IMR-90 (cell line): ENCODE results near the gene DPAGT1. TPM values are rescaled to one million over a fixed set of nuclear protein-coding genes. Genes with fewer than 3 reads are reported as not detected.

Experiments
- ATAC-seq: fragments of 200-7000 bp; cut with Tn5 transposase; 2 replicates; pipeline ENCODE4 v1.9.1; 2020; ENCODE audit warnings: low read depth, mild to moderate bottlenecking, moderate library complexity
- BruUV-seq: library from RNA; stranded (reverse); fragments of 400-500 nt; replicated peaks from 2 replicates; lab custom pipeline; 2021; lab: Mats Ljungman, UMichigan
- CTCF ChIA-PET: fragments of 300-600 bp; formaldehyde crosslinking; extraction: SDS; loops from one replicate; lab custom pipeline; 2021; ENCODE audit warnings: antibody characterized with exemption; lab: Yijun Ruan, JAX
- POLR2A ChIA-PET: fragments of 300-600 bp; sonication (Branson Sonifier 250); formaldehyde crosslinking; loops from one replicate; lab custom pipeline; 2022; ENCODE audit warnings: antibody characterized with exemption; ENCODE audit not compliant: unreplicated experiment; lab: Charles Lee
- DNase-seq: peaks from one replicate; pipeline ENCODE4 v3.0.0; 2013
- H2AFZ ChIP-seq: replicated peaks from 2 replicates; pipeline ENCODE3; 2013; ENCODE audit warnings: low read length, mild to moderate bottlenecking; ENCODE audit not compliant: poor library complexity
- H2AK5ac ChIP-seq: 2 replicates; pipeline ENCODE4 v1.6.1; 2013; ENCODE audit warnings: low read depth, low read length, inconsistent platforms
- H2AK9ac ChIP-seq: replicated peaks from 2 replicates; pipeline ENCODE3; 2013; ENCODE audit warnings: mild to moderate bottlenecking, low read depth, low read length, moderate library complexity; ENCODE audit not compliant: poor library complexity
- H2BK120ac ChIP-seq: 2 replicates; pipeline ENCODE4 v1.6.1; 2013; ENCODE audit warnings: low read depth, low read length, inconsistent platforms
- H2BK15ac ChIP-seq: 3 replicates; pipeline ENCODE4 v1.6.1; 2013; ENCODE audit warnings: low read depth, low read length, inconsistent platforms
- H2BK20ac ChIP-seq: 2 replicates; pipeline ENCODE4 v1.6.1; 2013; ENCODE audit warnings: low read depth, mild to moderate bottlenecking, inconsistent platforms, low read length, moderate library complexity
- H2BK5ac ChIP-seq: 2 replicates; pipeline ENCODE4 v1.6.1; 2013; ENCODE audit warnings: mild to moderate bottlenecking, low read depth, low read length, inconsistent platforms; ENCODE audit not compliant: poor library complexity, severe bottlenecking
- H3K14ac ChIP-seq: replicated peaks from 2 replicates; pipeline ENCODE4 v1.6.1; 2013; ENCODE audit warnings: low read depth, low read length, inconsistent platforms
- H3K18ac ChIP-seq: 2 replicates; pipeline ENCODE4 v1.6.1; 2013; ENCODE audit warnings: low read depth, low read length, control low read depth
- H3K23ac ChIP-seq: 2 replicates; pipeline ENCODE4 v1.6.1; 2013; ENCODE audit warnings: low read depth, low read length, inconsistent platforms
- H3K27ac ChIP-seq: 2 replicates; pipeline ENCODE4 v1.5.1; 2013; ENCODE audit warnings: mild to moderate bottlenecking, control low read depth, low read length; ENCODE audit not compliant: insufficient read depth
- H3K27me3 ChIP-seq: 2 replicates; pipeline ENCODE4 v1.6.1; 2013; ENCODE audit warnings: low read length; ENCODE audit not compliant: control insufficient read depth, insufficient read depth
- H3K36me3 ChIP-seq: 2 replicates; pipeline ENCODE4 v1.6.1; 2013; ENCODE audit warnings: low read length, mixed read lengths; ENCODE audit not compliant: control insufficient read depth, insufficient read depth
- H3K4ac ChIP-seq: 2 replicates; pipeline ENCODE4 v1.6.1; 2013; ENCODE audit warnings: low read depth, low read length, inconsistent platforms
- H3K4me1 ChIP-seq: 2 replicates; pipeline ENCODE4 v1.6.1; 2013; ENCODE audit warnings: low read length, mixed read lengths; ENCODE audit not compliant: control insufficient read depth, insufficient read depth
- H3K4me2 ChIP-seq: 2 replicates; pipeline ENCODE4 v1.6.1; 2013; ENCODE audit warnings: low read depth, mild to moderate bottlenecking, control low read depth, low read length, moderate library complexity
- H3K4me3 ChIP-seq: 2 replicates; pipeline ENCODE4 v1.5.1; 2013; ENCODE audit warnings: low read depth, mild to moderate bottlenecking, control low read depth, low read length, moderate library complexity; ENCODE audit not compliant: insufficient read depth
- H3K56ac ChIP-seq: 2 replicates; pipeline ENCODE4 v1.6.1; 2013; ENCODE audit warnings: low read length, inconsistent platforms; ENCODE audit not compliant: insufficient read depth; ENCODE audit errors: extremely low read depth
- H3K79me1 ChIP-seq, 2 experiments: 2 replicates each; pipeline ENCODE4 v1.6.1; 2013; ENCODE audit warnings: low read length in 2 of 2, inconsistent platforms in 1 of 2, low read depth in 1 of 2
- H3K9ac ChIP-seq: 2 replicates; pipeline ENCODE4 v1.6.1; 2013; ENCODE audit warnings: low read depth, low read length, control low read depth
- H3K9me1 ChIP-seq: 2 replicates; pipeline ENCODE4 v1.6.1; 2013; ENCODE audit warnings: low read length, inconsistent platforms; ENCODE audit not compliant: insufficient read depth
- H3K9me3 ChIP-seq: 2 replicates; pipeline ENCODE4 v1.6.1; 2013; ENCODE audit warnings: low read length; ENCODE audit not compliant: control insufficient read depth, insufficient read depth
- H4K20me1 ChIP-seq: 2 replicates; pipeline ENCODE4 v1.6.1; 2013; ENCODE audit warnings: low read length, inconsistent platforms; ENCODE audit not compliant: insufficient read depth
- H4K5ac ChIP-seq: 2 replicates; pipeline ENCODE4 v1.6.1; 2013; ENCODE audit warnings: mild to moderate bottlenecking, low read depth, low read length, control low read depth
- H4K8ac ChIP-seq, 2 experiments: 2 replicates each; pipeline ENCODE4 v1.6.1; 2013; ENCODE audit warnings: low read depth in 2 of 2, low read length in 2 of 2, control low read depth in 1 of 2, inconsistent platforms in 1 of 2
- H4K91ac ChIP-seq: 2 replicates; pipeline ENCODE4 v1.6.1; 2013; ENCODE audit warnings: low read depth, low read length, inconsistent platforms; ENCODE audit not compliant: insufficient read depth
- BHLHE40 ChIP-seq: fragments of 150-350 bp; IDR thresholded peaks from 2 replicates; pipeline ENCODE4 v1.6.1; 2016; ENCODE audit warnings: mild to moderate bottlenecking, low read depth, low read length
- CEBPB ChIP-seq: IDR thresholded peaks from 2 replicates; pipeline ENCODE4 v1.6.1; 2012; ENCODE audit warnings: low read depth, low read length, improper control_type of control experiment
- CHD1 ChIP-seq: IDR thresholded peaks from 2 replicates; pipeline ENCODE4 v1.6.1; 2012; ENCODE audit warnings: low read depth, low read length, improper control_type of control experiment
- ELK1 ChIP-seq: fragments of 150-350 bp; IDR thresholded peaks from 2 replicates; pipeline ENCODE4 v1.6.1; 2016; ENCODE audit warnings: low read depth, mild to moderate bottlenecking, low read length, moderate library complexity, borderline replicate concordance
- FOS ChIP-seq: fragments of 150-350 bp; IDR thresholded peaks from 2 replicates; pipeline ENCODE4 v1.6.1; 2016; ENCODE audit warnings: low read depth, low read length
- MAFK ChIP-seq: IDR thresholded peaks from 2 replicates; pipeline ENCODE4 v1.6.1; 2012; ENCODE audit warnings: low read depth, low read length, improper control_type of control experiment
- MAZ ChIP-seq: IDR thresholded peaks from 2 replicates; pipeline ENCODE4 v1.6.1; 2012; ENCODE audit warnings: low read depth, mild to moderate bottlenecking, low read length, improper control_type of control experiment, moderate library complexity, borderline replicate concordance
- MXI1 ChIP-seq: IDR thresholded peaks from 2 replicates; pipeline ENCODE4 v1.6.1; 2012; ENCODE audit warnings: low read depth, mild to moderate bottlenecking, low read length, moderate library complexity, borderline replicate concordance
- NFE2L2 ChIP-seq: fragments of 150-350 bp; IDR thresholded peaks from 2 replicates; pipeline ENCODE4 v1.6.1; 2016; ENCODE audit warnings: low read depth, mild to moderate bottlenecking, low read length
- POLR2A ChIP-seq: IDR thresholded peaks from 2 replicates; pipeline ENCODE4 v1.6.1; 2012; ENCODE audit warnings: mild to moderate bottlenecking, low read depth, low read length
- RAD21 ChIP-seq: IDR thresholded peaks from 2 replicates; pipeline ENCODE4 v1.6.1; 2012; ENCODE audit warnings: low read length, improper control_type of control experiment
- RCOR1 ChIP-seq: IDR thresholded peaks from 2 replicates; pipeline ENCODE4 v1.6.1; 2012; ENCODE audit warnings: mild to moderate bottlenecking, low read length, improper control_type of control experiment; ENCODE audit not compliant: insufficient replicate concordance
- RFX5 ChIP-seq: IDR thresholded peaks from 2 replicates; pipeline ENCODE4 v1.8.0; 2012; ENCODE audit warnings: low read depth, mild to moderate bottlenecking, low read length, moderate library complexity
- SMC3 ChIP-seq: fragments of 150-350 bp; IDR thresholded peaks from 2 replicates; pipeline ENCODE4 v1.6.1; 2016; ENCODE audit warnings: low read depth, mild to moderate bottlenecking, antibody characterized with exemption, low read length, moderate library complexity
- WGBS, 2 experiments: methylation state at CpG; one replicate each; pipeline versions ENCODE4 v1.1.5 to v1.1.7; 2013; ENCODE audit warnings: missing lambda C conversion rate in 2 of 2; ENCODE audit not compliant: insufficient read length in 1 of 2; ENCODE audit errors: extremely low coverage in 2 of 2; 5-methylcytosine and 5-hydroxymethylcytosine counted together
- dilution Hi-C: fragments of 300-500 bp; cut with HindIII; formaldehyde crosslinking; loops from one replicate; pipeline ENCODE4 v1.14.3; 2018; ENCODE audit warnings: low sequenced_read_pairs; ENCODE audit not compliant: unreplicated experiment
- in situ Hi-C: fragments of 300-500 bp; cut with MboI; formaldehyde crosslinking; loops from 3 replicates; pipeline ENCODE4 v1.14.3; 2019; ENCODE audit warnings: low sequenced_read_pairs, inconsistent platforms, mixed read lengths
- intact Hi-C: fragments of 100-400 bp; cut with micrococcal nuclease; formaldehyde crosslinking; loops from 2 replicates; pipeline ENCODE4 v1.10.0; 2022
- polyA plus RNA-seq, 3 experiments: library from polyadenylated mRNA; depleted of rRNA; stranded (reverse); fragments of >200 nt; gene quantifications; 2 replicates each; pipeline ENCODE4 v1.2.3, GENCODE V29; 2012; ENCODE audit warnings: low replicate concordance in 1 of 3
- total RNA-seq: library from RNA; depleted of rRNA; stranded (reverse); fragments of >200 nt; gene quantifications from 2 replicates; pipeline ENCODE4 v1.2.3, GENCODE V29; 2012
- TF ChIP-seq, protein P1 (sequence below): fragments of 150-350 bp; IDR thresholded peaks from 2 replicates; pipeline ENCODE4 v1.6.1; 2017; ENCODE audit warnings: mild to moderate bottlenecking, antibody characterized with exemption, low read length, low read depth
- TF ChIP-seq, protein P2 (sequence below): conservative IDR thresholded peaks from 2 replicates; pipeline ENCODE4 v1.5.1; 2012; ENCODE audit warnings: mild to moderate bottlenecking, low read depth, low read length, improper control_type of control experiment

The DPAGT1 gene
- total and polyA plus RNA-seq, 2 of the 4 experiments (the other 2 are of a cell fraction), result 15.2 to 53.4 TPM

DNA sequence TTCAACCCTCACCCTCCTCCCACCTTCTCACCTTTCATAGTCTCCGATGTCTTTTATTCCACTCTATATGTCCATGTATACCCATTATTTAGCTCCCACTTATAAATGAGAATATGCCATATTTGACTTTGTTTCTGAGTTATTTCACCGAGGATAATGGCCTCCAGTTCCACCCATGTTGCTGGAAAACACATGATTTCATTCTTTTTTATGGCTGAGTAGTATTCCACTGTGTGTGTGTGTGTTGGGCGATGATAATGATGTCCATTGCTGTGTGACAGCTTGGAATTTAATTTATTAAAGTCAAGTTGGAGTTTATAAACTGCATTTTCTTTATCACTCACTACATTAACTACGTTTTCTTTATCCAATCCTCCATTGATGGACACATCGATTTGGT, 16.6 kb upstream of the DPAGT1 start:
- H3K18ac ChIP-seq, result no peak overlapping the region
- no peak overlapping the region for H2BK5ac ChIP-seq
- H3K23ac ChIP-seq, result no peak overlapping the region
- H4K5ac ChIP-seq, result no peak overlapping the region
- H3K36me3 ChIP-seq, result peaks cover 17% of the 10 kb centered on the region
- no peak overlapping the region for H3K9ac ChIP-seq
- ATAC-seq (no peak), DNase-seq (no peak)
- no peak overlapping the region for H2BK15ac ChIP-seq
- in situ Hi-C loops, result no loop called here
- no peak overlapping the region for H2AK5ac ChIP-seq
- H4K20me1 ChIP-seq, result no peaks in the 10 kb centered on the region; the same call in 1 of the 2 replicates
- no CpG with 5 or more reads among the region's 5 CpGs for WGBS, 2 experiments
- no peak overlapping the region for H3K14ac ChIP-seq
- no peak overlapping the region for H2BK120ac ChIP-seq
- no peak overlapping the region for H3K4me3 ChIP-seq
- peaks cover 10 to 25% of the 10 kb centered on the region in 2 experiments for H3K79me1 ChIP-seq
- peaks cover 1% of the 10 kb centered on the region; the same call in 1 of the 2 replicates for H3K4me1 ChIP-seq
- no TSS peak for BruUV-seq
- peaks cover 4% of the 10 kb centered on the region for H3K9me1 ChIP-seq
- no peak overlapping the region for H3K4ac ChIP-seq
- no peak overlapping the region for H3K4me2 ChIP-seq
- no peak overlapping the region for H3K27ac ChIP-seq
- dilution Hi-C loops, result no loop called here
- ChIA-PET CTCF (no interaction called here), POLR2A (no interaction called here)
- H4K91ac ChIP-seq, result no peak overlapping the region
- H3K27me3 ChIP-seq, result no peaks in the 10 kb centered on the region
- H2AK9ac ChIP-seq, result no peak overlapping the region
- H3K9me3 ChIP-seq, result no peaks in the 10 kb centered on the region
- TF ChIP-seq RFX5 (no peak), RCOR1 (no peak), NFE2L2 (no peak), ELK1 (no peak), SMC3 (no peak), POLR2A (no peak), BHLHE40 (no peak), CHD1 (no peak), RAD21 (no peak), MXI1 (no peak), MAZ (no peak), MAFK (no peak), FOS (no peak), CEBPB (no peak)
- TF ChIP-seq, protein P1, sequence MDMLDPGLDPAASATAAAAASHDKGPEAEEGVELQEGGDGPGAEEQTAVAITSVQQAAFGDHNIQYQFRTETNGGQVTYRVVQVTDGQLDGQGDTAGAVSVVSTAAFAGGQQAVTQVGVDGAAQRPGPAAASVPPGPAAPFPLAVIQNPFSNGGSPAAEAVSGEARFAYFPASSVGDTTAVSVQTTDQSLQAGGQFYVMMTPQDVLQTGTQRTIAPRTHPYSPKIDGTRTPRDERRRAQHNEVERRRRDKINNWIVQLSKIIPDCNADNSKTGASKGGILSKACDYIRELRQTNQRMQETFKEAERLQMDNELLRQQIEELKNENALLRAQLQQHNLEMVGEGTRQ, result no peak
- TF ChIP-seq, protein P2, sequence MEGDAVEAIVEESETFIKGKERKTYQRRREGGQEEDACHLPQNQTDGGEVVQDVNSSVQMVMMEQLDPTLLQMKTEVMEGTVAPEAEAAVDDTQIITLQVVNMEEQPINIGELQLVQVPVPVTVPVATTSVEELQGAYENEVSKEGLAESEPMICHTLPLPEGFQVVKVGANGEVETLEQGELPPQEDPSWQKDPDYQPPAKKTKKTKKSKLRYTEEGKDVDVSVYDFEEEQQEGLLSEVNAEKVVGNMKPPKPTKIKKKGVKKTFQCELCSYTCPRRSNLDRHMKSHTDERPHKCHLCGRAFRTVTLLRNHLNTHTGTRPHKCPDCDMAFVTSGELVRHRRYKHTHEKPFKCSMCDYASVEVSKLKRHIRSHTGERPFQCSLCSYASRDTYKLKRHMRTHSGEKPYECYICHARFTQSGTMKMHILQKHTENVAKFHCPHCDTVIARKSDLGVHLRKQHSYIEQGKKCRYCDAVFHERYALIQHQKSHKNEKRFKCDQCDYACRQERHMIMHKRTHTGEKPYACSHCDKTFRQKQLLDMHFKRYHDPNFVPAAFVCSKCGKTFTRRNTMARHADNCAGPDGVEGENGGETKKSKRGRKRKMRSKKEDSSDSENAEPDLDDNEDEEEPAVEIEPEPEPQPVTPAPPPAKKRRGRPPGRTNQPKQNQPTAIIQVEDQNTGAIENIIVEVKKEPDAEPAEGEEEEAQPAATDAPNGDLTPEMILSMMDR, result no peak
- no peak overlapping the region for H2BK20ac ChIP-seq
- no peak overlapping the region for H3K56ac ChIP-seq
- no peak overlapping the region for H4K8ac ChIP-seq
- H2AFZ ChIP-seq, result no peak overlapping the region
- intact Hi-C loops, result no loop called here
